SK-N-SH treated with all-trans-retinoic acid at 6 μM for 48 hours (cell line): ENCODE results near the gene AGAP1.

Source experiments
- CSDC2 ChIP-seq: fragments of 250-450 bp; sonication (Bioruptor Pico); IDR thresholded peaks from 2 replicates; pipeline ENCODE4 v1.5.0; 2020; ENCODE audit warnings: mild to moderate bottlenecking, moderate library complexity
- OSR1 ChIP-seq: fragments of 250-450 bp; sonication (Bioruptor Pico); IDR thresholded peaks from 2 replicates; pipeline ENCODE4 v1.8.0; 2022; ENCODE audit warnings: moderate library complexity, mild to moderate bottlenecking, inconsistent platforms
- RARB ChIP-seq: fragments of 250-450 bp; sonication (Bioruptor Pico); IDR thresholded peaks from 2 replicates; pipeline ENCODE4 v1.8.0; 2021; ENCODE audit warnings: mild to moderate bottlenecking, moderate library complexity
- ZFP3 ChIP-seq: fragments of 250-450 bp; sonication (Bioruptor Pico); IDR thresholded peaks from 2 replicates; pipeline ENCODE4 v1.5.0; 2020; ENCODE audit warnings: mild to moderate bottlenecking, moderate library complexity
- ZNF565 ChIP-seq: fragments of 450-650 bp; formaldehyde crosslinking; conservative IDR thresholded peaks from 2 replicates; pipeline ENCODE4 v1.5.0; 2020; ENCODE audit warnings: low read depth, mild to moderate bottlenecking, moderate library complexity
- TF ChIP-seq, protein P1 (sequence below): fragments of 250-450 bp; sonication (Bioruptor Pico); IDR thresholded peaks from 2 replicates; pipeline ENCODE4 v1.8.0; 2020; ENCODE audit warnings: mild to moderate bottlenecking, moderate library complexity, borderline replicate concordance
- TF ChIP-seq, protein P2 (sequence below): fragments of 250-450 bp; sonication (Bioruptor Pico); IDR thresholded peaks from 2 replicates; pipeline ENCODE4 v1.5.1; 2020; ENCODE audit warnings: low read depth, mild to moderate bottlenecking, moderate library complexity

DNA sequence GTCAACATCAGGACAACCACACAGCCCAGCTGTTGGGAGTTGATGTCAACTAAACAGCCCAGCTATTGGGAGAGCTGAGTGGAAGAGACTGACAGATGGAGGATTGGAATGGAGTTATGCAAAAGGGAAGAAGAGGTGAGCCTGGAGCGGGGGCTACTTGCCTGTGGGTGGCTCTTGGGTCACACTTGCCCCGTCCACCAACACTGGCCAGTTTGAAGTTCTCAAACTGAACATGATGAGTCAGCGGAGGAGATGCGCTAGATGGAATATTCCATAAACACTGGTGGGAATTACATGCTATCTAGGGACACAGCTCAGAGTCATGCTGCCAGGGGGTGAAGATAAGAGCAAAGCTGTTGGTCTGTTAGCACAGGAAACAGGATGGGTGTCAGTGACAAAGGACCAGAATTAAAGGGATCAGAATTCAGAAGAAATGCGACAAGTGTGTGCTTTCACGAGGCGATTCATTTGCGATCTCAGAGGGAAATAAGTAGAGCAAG, 33.2 kb upstream of the AGAP1 start:
- TF ChIP-seq ZFP3 (CRISPR knock-in tag) (no peak), RARB (CRISPR knock-in tag) (no peak), ZNF565 (no peak), OSR1 (CRISPR knock-in tag) (no peak), CSDC2 (no peak)
- TF ChIP-seq, protein P1, sequence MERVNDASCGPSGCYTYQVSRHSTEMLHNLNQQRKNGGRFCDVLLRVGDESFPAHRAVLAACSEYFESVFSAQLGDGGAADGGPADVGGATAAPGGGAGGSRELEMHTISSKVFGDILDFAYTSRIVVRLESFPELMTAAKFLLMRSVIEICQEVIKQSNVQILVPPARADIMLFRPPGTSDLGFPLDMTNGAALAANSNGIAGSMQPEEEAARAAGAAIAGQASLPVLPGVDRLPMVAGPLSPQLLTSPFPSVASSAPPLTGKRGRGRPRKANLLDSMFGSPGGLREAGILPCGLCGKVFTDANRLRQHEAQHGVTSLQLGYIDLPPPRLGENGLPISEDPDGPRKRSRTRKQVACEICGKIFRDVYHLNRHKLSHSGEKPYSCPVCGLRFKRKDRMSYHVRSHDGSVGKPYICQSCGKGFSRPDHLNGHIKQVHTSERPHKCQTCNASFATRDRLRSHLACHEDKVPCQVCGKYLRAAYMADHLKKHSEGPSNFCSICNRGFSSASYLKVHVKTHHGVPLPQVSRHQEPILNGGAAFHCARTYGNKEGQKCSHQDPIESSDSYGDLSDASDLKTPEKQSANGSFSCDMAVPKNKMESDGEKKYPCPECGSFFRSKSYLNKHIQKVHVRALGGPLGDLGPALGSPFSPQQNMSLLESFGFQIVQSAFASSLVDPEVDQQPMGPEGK = no peak
- TF ChIP-seq, protein P2, sequence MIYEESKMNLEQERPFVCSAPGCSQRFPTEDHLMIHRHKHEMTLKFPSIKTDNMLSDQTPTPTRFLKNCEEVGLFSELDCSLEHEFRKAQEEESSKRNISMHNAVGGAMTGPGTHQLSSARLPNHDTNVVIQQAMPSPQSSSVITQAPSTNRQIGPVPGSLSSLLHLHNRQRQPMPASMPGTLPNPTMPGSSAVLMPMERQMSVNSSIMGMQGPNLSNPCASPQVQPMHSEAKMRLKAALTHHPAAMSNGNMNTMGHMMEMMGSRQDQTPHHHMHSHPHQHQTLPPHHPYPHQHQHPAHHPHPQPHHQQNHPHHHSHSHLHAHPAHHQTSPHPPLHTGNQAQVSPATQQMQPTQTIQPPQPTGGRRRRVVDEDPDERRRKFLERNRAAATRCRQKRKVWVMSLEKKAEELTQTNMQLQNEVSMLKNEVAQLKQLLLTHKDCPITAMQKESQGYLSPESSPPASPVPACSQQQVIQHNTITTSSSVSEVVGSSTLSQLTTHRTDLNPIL = no peak
